DOHH2 (cell line): Measurements from ENCODE around the gene IL20RB.

Experiments
- H3F3A ChIP-seq: fragments of 200-600 bp; sonication (generic), shearing (Covaris generic); 2 replicates; pipeline ENCODE4 v1.6.0; 2016; ENCODE audit warnings: antibody characterized with exemption, mild to moderate bottlenecking; ENCODE audit not compliant: control insufficient read depth, insufficient read depth
- H3K27ac ChIP-seq: fragments of 200-600 bp; sonication (generic); 2 replicates; pipeline ENCODE4 v1.5.1; 2014; ENCODE audit warnings: low read depth, mild to moderate bottlenecking, low read length, moderate library complexity
- H3K27me3 ChIP-seq: fragments of 200-600 bp; sonication (generic); 2 replicates; pipeline ENCODE4 v1.6.1; 2014; ENCODE audit warnings: mild to moderate bottlenecking, low read length, mixed read lengths; ENCODE audit not compliant: control insufficient read depth
- H3K36me3 ChIP-seq: fragments of 200-600 bp; sonication (generic); 2 replicates; pipeline ENCODE4 v1.6.1; 2014; ENCODE audit warnings: mild to moderate bottlenecking, low read length, moderate library complexity, mixed read lengths; ENCODE audit not compliant: control insufficient read depth
- H3K4me1 ChIP-seq: fragments of 200-600 bp; sonication (generic); 2 replicates; pipeline ENCODE4 v1.6.1; 2014; ENCODE audit warnings: mild to moderate bottlenecking, low read length, mixed read lengths; ENCODE audit not compliant: control insufficient read depth
- H3K4me2 ChIP-seq: fragments of 200-600 bp; sonication (generic); 2 replicates; pipeline ENCODE4 v1.6.0; 2014; ENCODE audit warnings: mild to moderate bottlenecking, low read length, moderate library complexity
- H3K4me3 ChIP-seq: fragments of 200-600 bp; sonication (generic); 2 replicates; pipeline ENCODE4 v1.5.1; 2014; ENCODE audit warnings: mild to moderate bottlenecking, low read length, mixed read lengths
- H3K79me2 ChIP-seq: fragments of 200-600 bp; sonication (generic); 2 replicates; pipeline ENCODE4 v1.6.1; 2014; ENCODE audit warnings: mild to moderate bottlenecking, low read length, mixed read lengths; ENCODE audit not compliant: control insufficient read depth
- H3K9me2 ChIP-seq: fragments of 200-600 bp; sonication (generic); replicated peaks from 2 replicates; pipeline ENCODE4 v1.6.1; 2014; ENCODE audit warnings: mild to moderate bottlenecking, low read length, mixed read lengths; ENCODE audit not compliant: control insufficient read depth
- H3K9me3 ChIP-seq: fragments of 200-600 bp; sonication (generic); 2 replicates; pipeline ENCODE4 v1.6.1; 2014; ENCODE audit warnings: antibody characterized with exemption, low read length, mixed read lengths; ENCODE audit not compliant: control insufficient read depth, insufficient read depth
- H4K20me1 ChIP-seq: fragments of 200-600 bp; sonication (generic); 2 replicates; pipeline ENCODE4 v1.6.0; 2014; ENCODE audit warnings: low read depth, mild to moderate bottlenecking, antibody characterized with exemption, low read length, moderate library complexity; ENCODE audit not compliant: control insufficient read depth, insufficient read depth
- CTCF ChIP-seq: fragments of 200-600 bp; sonication (generic); IDR thresholded peaks from one replicate; pipeline ENCODE4 v1.5.1; 2014; ENCODE audit warnings: antibody characterized with exemption, mild to moderate bottlenecking, low read depth, low read length; ENCODE audit not compliant: poor library complexity, severe bottlenecking
- EZH2phosphoT487 ChIP-seq: fragments of 200-600 bp; sonication (generic); IDR thresholded peaks from 2 replicates; pipeline ENCODE4 v1.6.1; 2017; ENCODE audit warnings: borderline replicate concordance, mild to moderate bottlenecking, antibody characterized with exemption, low read length, moderate library complexity, mixed read lengths

IL20RB gene

GRCh38 chr3:137024348-137024747 lies 66.6 kb downstream of the IL20RB start:
- Histone ChIP-seq H3K79me2 (no peaks in the 10 kb centered on the region), H3K4me1 (no peaks in the 10 kb centered on the region), H3K27ac (no peak overlapping the region), H3K4me3 (no peak overlapping the region), H3K27me3 (peaks cover 5% of the 10 kb centered on the region), H3F3A (no peaks in the 10 kb centered on the region), H3K9me2 (no peaks in the 10 kb centered on the region), H3K9me3 (no peaks in the 10 kb centered on the region), H3K36me3 (no peaks in the 10 kb centered on the region), H4K20me1 (no peaks in the 10 kb centered on the region), H3K4me2 (no peak overlapping the region)
- TF ChIP-seq EZH2phosphoT487 (no peak), CTCF (no peak)

GRCh38 chr3:137026701-137027100 lies 68.9 kb downstream of the IL20RB start:
- Histone ChIP-seq H3K4me3 (no peak overlapping the region), H3K4me2 (no peak overlapping the region), H3K9me3 (no peaks in the 10 kb centered on the region), H3K27ac (no peak overlapping the region), H4K20me1 (no peaks in the 10 kb centered on the region), H3K36me3 (no peaks in the 10 kb centered on the region), H3K79me2 (no peaks in the 10 kb centered on the region), H3K27me3 (peaks cover 12% of the 10 kb centered on the region), H3K4me1 (no peaks in the 10 kb centered on the region), H3K9me2 (no peaks in the 10 kb centered on the region), H3F3A (no peaks in the 10 kb centered on the region)
- no peak for TF ChIP-seq CTCF
- no peak for TF ChIP-seq EZH2phosphoT487

GRCh38 chr3:137032465-137033120 lies 74.8 kb downstream of the IL20RB start:
- Histone ChIP-seq H3K4me3 (peak overlapping the region; percentile 18; the same call in 1 of the 2 replicates), H3F3A (no peaks in the 10 kb centered on the region), H3K27me3 (peaks cover 12% of the 10 kb centered on the region), H4K20me1 (no peaks in the 10 kb centered on the region), H3K9me2 (no peaks in the 10 kb centered on the region), H3K79me2 (no peaks in the 10 kb centered on the region), H3K4me1 (no peaks in the 10 kb centered on the region), H3K9me3 (no peaks in the 10 kb centered on the region), H3K27ac (no peak overlapping the region), H3K4me2 (peak overlapping the region; percentile 36), H3K36me3 (no peaks in the 10 kb centered on the region)
- TF ChIP-seq CTCF: peak; percentile 82
- no peak for TF ChIP-seq EZH2phosphoT487
